ENCODE results near the gene TMOD3.
"Not testable (repeated sequence)": the region's sequence is repeated elsewhere in the genome, so short reads cannot be mapped to it uniquely, and the experiment has no call there.

Gene TMOD3

DNA sequence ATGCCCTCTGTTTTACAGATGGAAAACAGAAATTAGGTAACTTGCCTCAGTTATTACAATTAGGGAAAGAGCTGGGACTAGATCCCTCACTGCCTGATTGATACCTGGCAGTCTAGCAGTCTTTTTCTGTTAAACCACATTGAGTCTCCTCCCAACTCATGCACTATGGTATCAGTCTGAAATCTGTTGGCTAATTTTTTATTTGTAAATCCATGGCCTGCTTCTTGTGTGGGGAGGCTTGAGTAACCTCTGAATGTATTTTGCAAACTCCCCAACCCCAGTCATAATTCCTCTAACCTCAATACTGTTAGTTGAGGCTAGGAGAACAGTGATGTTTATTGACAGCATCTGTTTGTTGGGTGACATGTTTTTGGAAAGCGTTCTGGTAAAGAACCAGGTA lies 35.9 kb downstream of the TMOD3 start:
- DNase-seq: no peak

DNA sequence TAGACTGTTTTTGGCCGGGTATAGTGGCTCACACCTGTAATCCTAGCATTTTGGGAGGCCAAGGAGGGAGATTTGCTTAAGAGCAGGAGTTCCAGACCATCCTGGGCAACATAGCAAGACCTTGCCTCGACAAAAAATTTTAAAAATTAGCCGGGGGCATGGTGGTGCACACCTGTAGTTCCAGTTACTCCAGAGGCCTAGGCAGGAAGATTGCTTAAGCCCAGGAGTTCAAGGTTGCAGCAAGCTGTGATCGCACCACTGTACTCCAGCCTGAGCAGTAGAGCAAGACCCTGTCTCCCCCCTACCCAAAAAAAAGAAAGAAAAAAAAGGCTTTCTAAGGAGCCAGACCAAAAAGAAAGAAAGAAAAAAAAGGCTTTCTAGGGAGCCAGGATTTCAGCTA lies 36.7 kb downstream of the TMOD3 start:
- no peak for DNase-seq

GRCh38 chr15:51866751-51867150 lies 37.3 kb downstream of the TMOD3 start:
- no peak for DNase-seq

DNA sequence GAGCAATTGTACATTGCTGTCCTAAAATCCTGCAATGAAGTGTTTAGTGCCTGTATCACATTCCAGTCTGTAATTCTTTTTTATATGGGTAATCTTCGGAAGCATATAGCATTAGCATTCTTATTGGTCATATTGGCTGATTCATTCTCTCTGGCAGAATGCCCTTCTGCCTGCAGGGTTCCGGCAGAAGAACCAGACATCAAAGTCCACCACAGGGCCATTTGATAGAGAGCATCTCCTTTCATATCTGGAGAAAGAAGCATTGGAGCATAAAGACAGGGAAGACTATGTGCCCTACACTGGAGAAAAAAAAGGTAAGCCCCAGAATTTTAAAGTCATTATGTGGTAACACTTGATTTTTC lies 39.6 kb downstream of the TMOD3 start:
- DNase-seq: no peak

GRCh38 chr15:51870774-51871173 lies 41.3 kb downstream of the TMOD3 start:
- DNase-seq: no peak

- no peak for DNase-seq
Measured at GRCh38 chr15:51874751-51875644, 45.5 kb downstream of the TMOD3 start.

DNA sequence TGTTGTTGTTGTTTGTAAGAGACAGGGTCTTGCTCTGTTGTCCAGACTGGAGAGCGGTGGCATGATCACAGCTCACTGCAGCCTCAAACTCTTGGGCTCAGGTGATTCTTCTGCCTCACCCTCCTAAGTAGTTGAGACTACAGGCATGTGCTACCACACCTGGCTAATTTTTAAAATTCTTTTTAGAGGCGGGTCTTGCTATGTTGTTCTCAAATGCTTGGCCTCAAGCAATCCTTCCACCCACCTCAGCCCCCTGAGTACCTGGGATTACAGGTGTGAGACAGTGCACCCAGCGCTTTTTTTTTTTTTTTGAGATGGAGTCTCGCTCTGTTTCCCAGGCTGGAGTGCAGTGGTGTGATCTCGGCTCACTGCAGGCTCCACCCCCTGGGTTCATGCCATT lies 46.7 kb downstream of the TMOD3 start:
- DNase-seq: no peak

DNA sequence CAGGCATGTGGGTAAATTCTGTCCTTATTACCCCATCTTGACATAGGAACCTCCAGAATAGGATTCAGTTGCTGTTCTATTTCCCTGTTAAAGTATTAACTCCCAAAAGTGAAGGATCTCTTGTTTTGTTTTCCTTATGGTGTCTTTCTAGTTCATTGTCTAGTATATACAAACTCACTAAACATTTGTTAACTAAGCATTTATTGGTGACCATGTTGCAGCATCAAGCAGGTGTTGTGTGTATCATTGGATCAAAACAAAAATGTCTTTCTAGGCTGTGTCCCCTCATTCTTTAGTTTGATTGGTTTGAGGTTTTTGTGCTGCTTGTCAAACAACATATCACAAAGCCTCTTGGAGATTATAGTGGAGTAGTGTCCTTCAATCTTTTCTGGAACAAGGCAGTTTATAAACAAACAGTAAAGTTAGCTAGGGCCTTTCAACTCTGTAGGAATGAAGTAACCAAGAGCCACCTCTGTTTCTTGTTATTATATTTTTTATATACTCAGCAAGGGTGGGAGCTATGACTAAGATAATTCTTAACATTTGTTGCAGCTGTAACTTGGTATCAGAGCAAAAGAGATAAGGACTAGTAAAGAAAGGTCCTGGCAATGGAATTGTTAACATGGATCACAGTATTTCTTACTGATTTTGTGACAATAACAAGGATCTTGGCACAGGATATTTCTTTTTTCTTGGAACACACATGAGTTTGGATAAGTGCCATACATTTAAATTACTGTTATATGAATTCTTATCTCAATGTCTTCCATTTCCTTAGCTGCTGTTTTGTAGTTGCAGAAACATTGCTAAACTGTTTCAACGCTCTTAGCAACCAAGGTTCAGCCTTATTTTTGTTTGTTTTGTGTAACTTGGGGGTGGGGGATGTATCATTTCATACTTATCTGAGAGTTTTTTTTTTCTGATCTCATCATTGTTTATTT lies 49.3 kb downstream of the TMOD3 start:
- DNase-seq: no peak

DNA sequence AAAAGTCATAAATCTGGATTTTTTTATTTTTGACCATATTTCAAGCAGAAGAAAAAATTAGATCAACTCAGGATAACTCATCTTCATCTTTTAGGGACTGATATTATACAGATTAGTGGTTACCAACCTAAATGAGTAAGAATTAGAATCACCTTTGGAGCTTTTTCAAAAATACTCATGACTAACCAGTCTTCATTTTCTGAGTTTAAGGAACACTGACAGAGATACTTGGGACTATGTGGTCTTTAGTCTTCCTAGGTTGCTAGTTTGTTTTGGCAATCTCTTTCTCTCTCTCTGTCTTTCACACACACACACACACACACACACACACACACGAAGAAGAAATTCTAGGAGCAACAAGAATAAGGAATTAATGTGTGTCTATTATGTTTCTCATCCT lies 50.1 kb downstream of the TMOD3 start:
- no peak for DNase-seq

GRCh38 chr15:51883271-51883837 lies 53.9 kb downstream of the TMOD3 start:
- DNase-seq: no peak

GRCh38 chr15:51884041-51884440 lies 54.6 kb downstream of the TMOD3 start:
- DNase-seq: no peak

GRCh38 chr15:51884517-51885236 lies 55.2 kb downstream of the TMOD3 start:
- DNase-seq: no peak

DNA sequence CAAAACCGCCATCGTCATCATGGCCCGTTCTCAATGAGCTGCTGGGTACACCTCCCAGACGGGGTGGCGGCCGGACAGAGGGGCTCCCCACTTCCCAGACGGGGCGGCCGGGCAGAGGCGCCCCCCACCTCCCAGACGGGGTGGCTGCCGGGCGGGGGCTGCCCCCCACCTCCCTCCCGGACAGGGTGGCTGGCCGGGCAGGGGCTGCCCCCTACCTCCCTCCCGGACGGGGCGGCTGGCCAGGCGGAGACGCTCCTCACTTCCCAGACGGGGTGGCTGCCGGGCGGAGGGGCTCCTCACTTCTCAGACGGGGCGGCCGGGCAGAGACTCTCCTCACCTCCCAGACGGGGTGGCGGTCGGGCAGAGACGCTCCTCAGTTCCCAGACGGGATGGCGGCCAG lies 56.3 kb downstream of the TMOD3 start:
- not testable (repeated sequence) for DNase-seq

DNA sequence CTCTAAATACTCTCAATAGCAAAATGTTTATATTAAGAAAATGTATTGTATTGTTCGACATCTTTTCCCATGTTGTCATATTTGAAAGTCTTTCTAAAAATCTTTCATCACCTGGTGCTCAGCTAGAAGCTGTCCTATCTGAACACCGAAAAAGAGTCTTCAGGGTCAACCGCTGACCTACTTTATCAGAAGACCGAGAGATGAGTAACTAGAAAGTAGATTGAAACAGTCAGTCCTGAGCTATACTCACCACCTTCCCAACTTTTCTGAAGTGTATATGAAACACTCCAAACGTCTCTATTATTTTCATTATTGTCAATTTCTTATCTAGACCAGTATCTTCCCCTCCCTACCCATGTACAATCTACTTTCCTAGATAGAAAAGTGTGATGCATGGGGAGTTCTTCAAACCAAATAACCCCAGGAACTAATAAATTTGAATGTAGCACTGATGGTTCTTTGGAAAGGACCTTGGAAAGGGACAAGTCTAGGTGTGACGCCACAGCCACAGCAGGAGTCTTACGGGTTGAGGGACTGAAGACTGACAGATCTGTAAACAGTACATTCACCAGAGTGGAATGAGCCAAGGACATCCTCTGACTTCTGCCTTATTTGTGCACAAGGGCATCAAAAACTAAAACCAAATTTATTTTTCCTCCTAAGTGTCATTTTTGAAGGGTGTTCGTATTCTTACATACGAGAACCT lies 58.6 kb downstream of the TMOD3 start:
- no peak for DNase-seq

GRCh38 chr15:51888593-51889195 lies 59.2 kb downstream of the TMOD3 start:
- DNase-seq: no peak

- DNase-seq: no peak
Measured at GRCh38 chr15:51889486-51889885, 60.0 kb downstream of the TMOD3 start.

- DNase-seq: no peak
Measured at GRCh38 chr15:51904421-51904820, 75.0 kb downstream of the TMOD3 start.

DNA sequence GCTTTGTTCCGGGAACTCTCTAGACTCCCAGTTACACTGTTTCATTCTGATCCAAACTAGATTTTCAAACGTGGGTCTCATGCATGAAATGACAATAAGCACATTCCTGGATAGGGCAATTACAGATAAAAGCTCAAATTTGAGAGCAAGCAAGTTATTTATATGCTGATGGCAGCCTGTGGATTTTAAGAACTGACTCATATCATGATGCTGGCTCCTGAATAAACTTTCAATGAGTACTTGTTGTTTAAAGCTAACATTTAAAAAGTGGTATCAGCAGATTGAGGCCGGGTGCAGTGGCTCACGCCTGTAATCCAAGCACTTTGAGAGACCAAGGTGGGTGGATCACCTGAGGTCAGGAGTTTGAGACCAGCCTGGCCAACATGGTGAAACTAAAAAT lies 75.5 kb downstream of the TMOD3 start:
- DNase-seq: no peak

DNA sequence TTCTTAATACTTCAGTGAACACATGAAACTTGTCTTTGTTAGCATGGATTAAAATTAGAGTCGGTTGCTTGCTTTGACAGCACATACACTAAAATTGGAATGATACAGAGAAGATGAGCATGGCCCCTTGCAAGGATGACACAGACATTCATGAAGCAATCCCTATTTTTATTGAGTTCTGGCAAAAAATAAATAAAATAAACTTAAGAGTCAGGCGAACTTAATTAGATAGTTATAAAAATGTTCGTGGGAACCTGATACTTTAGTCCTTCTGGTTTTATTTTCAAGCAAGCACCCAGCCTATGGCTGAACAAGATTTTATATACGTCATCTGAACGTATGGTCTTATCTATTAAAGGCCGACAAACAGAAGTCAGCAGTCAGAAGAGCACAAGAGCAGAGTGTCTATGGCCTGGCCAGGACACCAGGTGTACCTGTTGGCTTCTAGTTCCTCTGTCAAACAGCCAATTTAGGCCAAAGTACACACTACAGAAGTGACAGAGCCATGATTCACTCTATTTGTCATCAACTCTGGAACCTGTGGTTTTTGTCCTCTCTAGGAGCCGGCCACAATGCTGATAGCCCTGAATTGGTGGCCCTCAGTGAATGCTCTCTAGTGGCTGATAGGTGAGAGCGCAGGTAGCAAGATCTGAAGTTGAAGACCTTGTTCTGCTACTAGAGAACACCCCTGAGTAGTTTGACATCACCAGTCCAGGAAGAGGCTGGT lies 77.8 kb downstream of the TMOD3 start:
- DNase-seq: no peak

DNA sequence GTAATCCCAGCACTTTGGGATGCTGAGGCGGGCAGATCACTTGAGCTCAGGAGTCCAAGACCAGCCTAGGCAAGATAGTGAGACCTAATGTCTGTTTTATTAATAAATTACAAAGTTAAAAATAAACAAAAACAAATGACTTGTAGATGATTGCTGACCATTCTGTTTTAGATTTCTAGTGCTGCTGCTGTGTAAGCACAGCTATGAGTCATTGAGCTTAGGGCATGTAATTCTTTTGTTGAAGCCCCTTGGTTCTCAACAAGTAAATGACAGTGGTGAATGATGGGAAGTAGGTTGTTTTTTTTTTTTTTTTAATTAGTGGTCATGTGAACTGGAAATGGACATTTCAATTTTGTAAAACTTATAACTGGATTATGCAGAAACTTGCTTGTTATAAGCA lies 78.9 kb downstream of the TMOD3 start:
- DNase-seq: no peak

DNA sequence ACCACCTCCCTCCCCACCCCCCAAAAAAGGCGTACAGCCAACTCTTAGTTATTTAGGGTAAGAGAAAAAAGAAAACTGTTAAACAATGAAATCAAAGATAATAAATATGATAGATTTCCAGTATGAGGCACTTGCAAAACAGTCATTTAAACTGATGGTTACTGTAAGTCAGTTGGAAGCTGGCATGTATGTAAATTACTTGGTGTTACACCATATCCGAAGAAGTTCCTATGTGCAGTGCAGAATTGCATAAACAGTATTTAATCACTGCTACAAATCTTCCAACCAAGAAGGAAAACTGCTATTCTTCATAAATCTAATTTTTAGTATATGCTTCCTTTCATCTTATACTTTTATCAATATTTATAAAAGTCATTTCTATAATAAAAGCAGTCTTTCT lies 80.1 kb downstream of the TMOD3 start:
- no peak for DNase-seq
